ENCODE measurements around the gene KAT5.
"Not testable (repeated sequence)": the region's sequence is repeated elsewhere in the genome, so short reads cannot be mapped to it uniquely, and the experiment has no call there.

Gene KAT5

DNA sequence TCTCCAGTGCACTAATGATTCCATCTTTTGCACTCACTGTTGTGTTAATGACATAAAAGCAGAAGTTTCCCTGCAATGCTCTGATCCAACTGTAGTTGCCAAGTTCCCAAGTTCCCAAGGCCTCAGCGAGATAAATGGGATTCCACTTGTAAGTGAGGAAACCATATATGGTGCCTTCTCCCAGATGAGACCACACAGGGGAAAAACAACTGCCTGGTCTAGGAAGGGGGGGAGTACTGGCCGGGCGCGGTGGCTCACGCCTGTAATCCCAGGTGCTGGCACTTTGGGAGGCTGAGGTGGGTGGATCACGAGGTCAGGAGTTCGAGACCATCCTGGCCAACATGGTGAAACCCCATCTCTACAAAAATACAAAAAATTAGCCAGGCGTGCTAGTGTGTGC lies 26.1 kb upstream of the KAT5 start:
- H3K4me3 ChIP-seq (replicated peaks in 1 of 2; ENCODE audit: low read depth in 2 of 2, low read length in 2 of 2): no peak overlapping the region
- peak in 1 of 2 donors; percentile 30 for DNase-seq (ENCODE audit: low read depth in 2 of 2)
- TF ChIP-seq, protein P1, sequence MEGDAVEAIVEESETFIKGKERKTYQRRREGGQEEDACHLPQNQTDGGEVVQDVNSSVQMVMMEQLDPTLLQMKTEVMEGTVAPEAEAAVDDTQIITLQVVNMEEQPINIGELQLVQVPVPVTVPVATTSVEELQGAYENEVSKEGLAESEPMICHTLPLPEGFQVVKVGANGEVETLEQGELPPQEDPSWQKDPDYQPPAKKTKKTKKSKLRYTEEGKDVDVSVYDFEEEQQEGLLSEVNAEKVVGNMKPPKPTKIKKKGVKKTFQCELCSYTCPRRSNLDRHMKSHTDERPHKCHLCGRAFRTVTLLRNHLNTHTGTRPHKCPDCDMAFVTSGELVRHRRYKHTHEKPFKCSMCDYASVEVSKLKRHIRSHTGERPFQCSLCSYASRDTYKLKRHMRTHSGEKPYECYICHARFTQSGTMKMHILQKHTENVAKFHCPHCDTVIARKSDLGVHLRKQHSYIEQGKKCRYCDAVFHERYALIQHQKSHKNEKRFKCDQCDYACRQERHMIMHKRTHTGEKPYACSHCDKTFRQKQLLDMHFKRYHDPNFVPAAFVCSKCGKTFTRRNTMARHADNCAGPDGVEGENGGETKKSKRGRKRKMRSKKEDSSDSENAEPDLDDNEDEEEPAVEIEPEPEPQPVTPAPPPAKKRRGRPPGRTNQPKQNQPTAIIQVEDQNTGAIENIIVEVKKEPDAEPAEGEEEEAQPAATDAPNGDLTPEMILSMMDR (IDR thresholded peaks at IDR 0.05; ENCODE audit: low read depth, low read length): no peak

DNA sequence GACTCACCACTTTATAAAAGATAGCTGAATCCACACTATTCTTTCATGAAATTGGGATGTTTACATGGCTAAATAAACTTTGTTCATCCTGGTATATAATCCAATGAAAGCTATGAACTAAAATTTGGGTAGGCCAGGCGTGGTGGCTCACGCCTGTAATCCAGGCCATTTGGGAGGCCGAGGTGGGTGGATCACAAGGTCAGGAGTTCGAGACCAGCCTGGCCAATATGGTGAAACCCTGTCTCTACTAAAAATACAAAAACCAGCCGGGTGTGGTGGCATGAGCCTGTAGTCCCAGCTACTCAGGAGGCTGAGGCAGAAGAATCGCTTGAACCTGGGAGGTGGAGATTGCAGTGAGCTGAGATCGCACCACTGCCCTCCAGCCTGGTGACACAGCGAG lies 20.2 kb upstream of the KAT5 start:
- DNase-seq (ENCODE audit: low read depth in 2 of 2); H3K4me3 ChIP-seq (replicated peaks in 1 of 2; ENCODE audit: low read depth in 2 of 2, low read length in 2 of 2): not testable (repeated sequence)

DNA sequence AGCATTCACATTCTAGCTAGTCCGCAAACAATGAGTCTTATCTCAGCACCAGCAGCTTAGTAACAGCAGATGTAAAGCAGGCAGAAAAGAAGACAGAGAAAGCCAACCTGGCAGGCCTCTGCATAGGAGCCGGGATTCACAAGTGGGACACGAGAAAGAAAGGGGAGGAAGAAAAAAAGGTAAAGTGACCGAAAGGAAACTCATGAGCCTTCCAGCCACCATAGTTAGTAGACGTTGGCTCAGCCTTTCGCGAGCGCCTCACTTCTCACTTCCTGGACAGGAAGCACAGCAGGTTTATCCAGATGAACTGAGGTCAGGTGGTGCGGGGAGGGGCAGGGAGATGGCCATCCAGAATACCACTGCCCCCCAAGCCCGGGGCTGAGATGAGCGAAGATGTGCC lies 19.7 kb upstream of the KAT5 start:
- TF ChIP-seq, protein P1 (IDR thresholded peaks at IDR 0.05; ENCODE audit: low read depth, low read length): no peak
- no peak for DNase-seq (ENCODE audit: low read depth in 2 of 2)
- no peak overlapping the region for H3K4me3 ChIP-seq (replicated peaks in 1 of 2; ENCODE audit: low read depth in 2 of 2, low read length in 2 of 2)

DNA sequence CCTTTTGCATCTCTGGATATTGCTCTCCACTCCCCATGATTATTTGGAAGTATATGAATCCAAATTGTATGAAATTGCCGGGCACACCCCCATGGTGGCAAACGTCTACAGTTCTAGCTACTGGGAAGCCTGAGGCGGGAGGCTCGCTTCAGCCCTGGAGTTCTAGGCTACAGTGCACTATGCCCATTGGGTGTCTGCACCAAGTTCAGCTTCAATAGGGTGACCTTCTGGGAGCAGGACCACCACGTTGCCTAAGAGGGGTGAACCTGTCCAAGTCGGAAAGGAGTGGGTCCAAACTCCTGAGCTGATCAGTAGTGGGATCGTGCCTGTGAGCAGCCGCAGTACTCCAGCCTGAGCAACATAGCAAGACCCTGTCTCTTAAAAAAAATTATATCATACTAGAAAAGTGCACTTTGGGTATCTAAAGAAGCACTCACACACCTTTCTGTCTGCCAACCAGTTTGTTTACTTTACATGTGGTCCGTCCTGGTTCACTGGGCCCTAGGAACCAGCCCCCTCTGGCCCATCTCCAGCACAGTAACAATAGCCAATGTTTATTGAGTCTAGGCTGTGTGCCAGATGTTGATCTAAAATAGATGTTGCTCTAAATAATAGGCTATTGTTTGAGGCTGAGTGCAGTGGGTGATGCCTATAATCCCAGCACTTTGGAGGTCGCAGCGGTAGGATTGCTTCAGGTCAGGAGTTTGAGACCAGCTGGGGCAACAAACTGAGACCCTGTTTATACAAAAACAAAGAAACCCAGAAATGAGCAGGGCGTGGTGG lies 16.4 kb upstream of the KAT5 start:
- DNase-seq (ENCODE audit: low read depth in 2 of 2): peak; percentile 51 to 65
- no peak overlapping the region for H3K4me3 ChIP-seq (replicated peaks in 1 of 2; ENCODE audit: low read depth in 2 of 2, low read length in 2 of 2)
- TF ChIP-seq, protein P1 (IDR thresholded peaks at IDR 0.05; ENCODE audit: low read depth, low read length): no peak

DNA sequence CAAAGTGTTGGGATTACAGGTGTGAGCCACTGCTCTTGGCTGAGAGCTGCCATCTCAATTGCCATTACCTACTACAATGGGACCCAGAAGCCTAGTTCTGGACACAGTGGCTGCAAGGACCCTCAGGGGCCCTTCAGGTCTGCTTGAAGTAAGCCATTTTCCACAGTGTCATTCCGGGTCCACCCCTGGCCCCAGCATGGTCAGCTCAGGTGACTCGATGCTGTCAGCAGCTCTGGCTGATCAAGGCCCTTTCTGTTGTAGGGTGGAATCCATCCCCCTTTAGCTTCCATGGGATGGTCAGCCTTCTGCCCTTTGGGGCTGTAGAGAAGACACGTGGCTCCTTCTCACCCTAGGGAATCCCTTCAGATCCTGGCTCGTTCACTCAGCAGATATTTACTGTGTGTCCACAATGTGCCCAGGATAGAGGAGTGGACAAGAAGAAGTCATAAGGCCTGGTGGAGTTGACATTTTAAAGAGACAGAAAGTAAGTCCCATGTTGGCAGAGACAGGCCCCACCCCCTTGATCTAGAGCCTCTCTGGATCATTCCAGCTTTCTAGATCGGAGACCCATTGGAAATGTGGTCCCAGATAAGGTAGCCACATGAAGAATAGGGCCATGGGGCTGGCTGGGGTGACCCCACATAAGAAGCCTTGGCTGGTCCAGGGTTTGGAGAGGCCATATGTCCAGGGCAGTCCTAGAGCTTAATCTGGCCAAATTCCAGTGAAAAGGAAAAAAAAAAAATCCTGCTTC lies 15.1 kb upstream of the KAT5 start:
- TF ChIP-seq, protein P1 (IDR thresholded peaks at IDR 0.05; ENCODE audit: low read depth, low read length): no peak

DNA sequence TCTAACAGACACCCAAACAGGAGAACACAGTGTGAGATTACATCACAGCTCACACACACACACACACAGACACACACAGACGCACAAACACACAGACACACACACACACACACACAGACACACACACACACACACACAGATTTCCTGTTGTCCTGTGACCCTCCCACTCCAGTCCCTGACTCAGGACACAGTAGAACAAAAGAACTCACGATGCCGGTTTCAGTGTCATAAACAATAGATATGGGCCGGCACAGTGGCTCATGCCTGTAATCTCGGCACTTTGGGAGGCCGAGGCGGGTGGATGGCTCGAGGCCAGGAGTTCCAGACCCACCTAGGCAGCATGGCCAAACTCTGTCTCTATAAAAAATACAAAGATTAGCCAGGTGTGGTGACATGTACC lies 13.8 kb upstream of the KAT5 start:
- TF ChIP-seq, protein P1 (IDR thresholded peaks at IDR 0.05; ENCODE audit: low read depth, low read length): no peak
- peak in 1 of 2 donors; percentile 70 for DNase-seq (ENCODE audit: low read depth in 2 of 2)
- H3K4me3 ChIP-seq (replicated peaks in 1 of 2; ENCODE audit: low read depth in 2 of 2, low read length in 2 of 2): no peak overlapping the region

More for the DNA sequence above, 15.1 kb upstream of the KAT5 start:
- no peak for DNase-seq (ENCODE audit: low read depth in 2 of 2)
- H3K4me3 ChIP-seq (replicated peaks in 1 of 2; ENCODE audit: low read depth in 2 of 2, low read length in 2 of 2): no peak overlapping the region

DNA sequence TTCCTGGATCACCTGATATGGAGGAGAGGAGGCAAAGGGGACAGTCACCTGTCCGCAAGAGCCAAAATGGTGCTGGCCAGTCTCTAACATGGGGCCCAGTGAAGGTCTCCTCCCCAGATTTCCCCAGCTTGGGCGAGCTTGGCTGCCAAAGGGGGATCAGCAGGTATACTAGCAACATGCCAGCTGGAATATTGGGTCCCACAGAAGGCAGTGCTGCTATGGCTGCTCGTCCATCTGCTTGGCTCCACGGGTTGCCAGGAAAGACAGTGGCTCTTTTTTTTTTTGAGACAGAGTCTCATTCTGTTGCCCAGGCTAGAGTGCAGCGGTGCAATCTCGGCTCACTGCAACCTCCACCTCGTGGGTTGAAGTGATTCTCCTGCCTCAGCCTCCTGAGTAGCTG lies 12.7 kb upstream of the KAT5 start:
- TF ChIP-seq, protein P1 (IDR thresholded peaks at IDR 0.05; ENCODE audit: low read depth, low read length): no peak
- no peak for DNase-seq (ENCODE audit: low read depth in 2 of 2)
- H3K4me3 ChIP-seq (replicated peaks in 1 of 2; ENCODE audit: low read depth in 2 of 2, low read length in 2 of 2): no peak overlapping the region
